HG02588 (cell line): ENCODE measurements around the gene PC.
"Not testable (repeated sequence)": the region's sequence is repeated elsewhere in the genome, so short reads cannot be mapped to it uniquely, and the experiment has no call there.

Experiments
- ATAC-seq: cut with Tn5 transposase; IDR thresholded peaks from one replicate; pipeline ENCODE4 v1.9.1; 2021; ENCODE audit warnings: mild to moderate bottlenecking, moderate library complexity; ENCODE audit not compliant: unreplicated experiment

Gene PC, protein sequence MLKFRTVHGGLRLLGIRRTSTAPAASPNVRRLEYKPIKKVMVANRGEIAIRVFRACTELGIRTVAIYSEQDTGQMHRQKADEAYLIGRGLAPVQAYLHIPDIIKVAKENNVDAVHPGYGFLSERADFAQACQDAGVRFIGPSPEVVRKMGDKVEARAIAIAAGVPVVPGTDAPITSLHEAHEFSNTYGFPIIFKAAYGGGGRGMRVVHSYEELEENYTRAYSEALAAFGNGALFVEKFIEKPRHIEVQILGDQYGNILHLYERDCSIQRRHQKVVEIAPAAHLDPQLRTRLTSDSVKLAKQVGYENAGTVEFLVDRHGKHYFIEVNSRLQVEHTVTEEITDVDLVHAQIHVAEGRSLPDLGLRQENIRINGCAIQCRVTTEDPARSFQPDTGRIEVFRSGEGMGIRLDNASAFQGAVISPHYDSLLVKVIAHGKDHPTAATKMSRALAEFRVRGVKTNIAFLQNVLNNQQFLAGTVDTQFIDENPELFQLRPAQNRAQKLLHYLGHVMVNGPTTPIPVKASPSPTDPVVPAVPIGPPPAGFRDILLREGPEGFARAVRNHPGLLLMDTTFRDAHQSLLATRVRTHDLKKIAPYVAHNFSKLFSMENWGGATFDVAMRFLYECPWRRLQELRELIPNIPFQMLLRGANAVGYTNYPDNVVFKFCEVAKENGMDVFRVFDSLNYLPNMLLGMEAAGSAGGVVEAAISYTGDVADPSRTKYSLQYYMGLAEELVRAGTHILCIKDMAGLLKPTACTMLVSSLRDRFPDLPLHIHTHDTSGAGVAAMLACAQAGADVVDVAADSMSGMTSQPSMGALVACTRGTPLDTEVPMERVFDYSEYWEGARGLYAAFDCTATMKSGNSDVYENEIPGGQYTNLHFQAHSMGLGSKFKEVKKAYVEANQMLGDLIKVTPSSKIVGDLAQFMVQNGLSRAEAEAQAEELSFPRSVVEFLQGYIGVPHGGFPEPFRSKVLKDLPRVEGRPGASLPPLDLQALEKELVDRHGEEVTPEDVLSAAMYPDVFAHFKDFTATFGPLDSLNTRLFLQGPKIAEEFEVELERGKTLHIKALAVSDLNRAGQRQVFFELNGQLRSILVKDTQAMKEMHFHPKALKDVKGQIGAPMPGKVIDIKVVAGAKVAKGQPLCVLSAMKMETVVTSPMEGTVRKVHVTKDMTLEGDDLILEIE

DNA sequence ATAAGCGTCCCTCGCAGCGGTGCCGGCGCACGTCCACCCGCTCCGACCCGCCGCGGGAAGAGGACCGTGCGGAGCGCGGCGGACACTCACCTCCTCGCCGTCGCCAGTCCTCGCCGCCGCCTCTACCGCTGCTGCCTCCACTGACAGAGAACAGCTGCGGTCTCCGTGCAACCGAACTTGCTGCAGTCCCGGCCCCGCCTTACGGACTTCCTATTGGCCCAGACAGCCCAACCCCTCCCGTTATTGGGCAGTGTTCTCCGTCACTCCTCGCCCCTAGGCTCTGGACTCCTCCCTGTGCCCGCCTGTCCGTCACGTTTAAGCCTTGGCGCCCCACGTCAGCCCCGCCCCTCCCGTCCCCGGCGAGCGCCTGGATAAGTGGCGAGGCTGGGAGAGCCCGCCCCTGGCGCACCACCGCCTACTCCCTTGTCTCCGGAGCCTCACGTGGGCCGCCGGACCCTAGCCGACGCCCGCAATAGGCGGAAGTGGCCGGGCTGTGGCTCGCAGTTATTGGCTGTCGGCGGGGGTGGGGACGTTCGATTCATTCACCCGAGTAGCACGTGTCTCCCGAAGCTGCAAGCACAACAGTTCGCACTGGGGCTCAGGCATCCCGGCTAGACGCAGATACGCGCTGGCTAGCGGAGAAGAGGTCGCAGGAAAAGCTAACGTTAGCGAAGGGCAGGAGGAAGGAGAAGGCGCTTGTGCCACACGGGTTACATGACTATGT, at the start of gene PC:
Gene PC (minus strand): TSS at position 152 of the 724 bp plus-strand sequence. CDS start 86,224 bp downstream, outside the sequence.
- peak; percentile 91 for ATAC-seq

DNA sequence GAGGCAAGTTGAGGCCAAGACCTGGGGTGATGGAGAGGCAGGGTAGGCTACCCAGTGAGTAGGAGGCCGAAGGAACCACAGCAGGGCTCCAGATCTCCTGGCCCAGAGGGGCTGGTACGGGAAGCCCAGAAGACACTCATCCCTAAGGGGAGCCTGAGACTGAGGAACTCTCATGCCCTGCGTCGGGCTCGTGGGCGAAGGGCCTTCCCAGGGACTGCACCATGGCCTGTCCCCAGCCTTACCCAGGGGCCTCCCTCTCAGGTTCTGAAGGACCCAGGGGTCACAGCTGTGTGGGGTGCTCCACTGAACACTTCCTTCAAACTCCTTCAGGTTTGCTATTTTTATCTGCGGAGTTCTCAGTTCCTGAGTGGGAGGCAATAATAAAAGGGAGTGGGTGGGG, 48.9 kb upstream of the PC start:
- ATAC-seq, result no peak

DNA sequence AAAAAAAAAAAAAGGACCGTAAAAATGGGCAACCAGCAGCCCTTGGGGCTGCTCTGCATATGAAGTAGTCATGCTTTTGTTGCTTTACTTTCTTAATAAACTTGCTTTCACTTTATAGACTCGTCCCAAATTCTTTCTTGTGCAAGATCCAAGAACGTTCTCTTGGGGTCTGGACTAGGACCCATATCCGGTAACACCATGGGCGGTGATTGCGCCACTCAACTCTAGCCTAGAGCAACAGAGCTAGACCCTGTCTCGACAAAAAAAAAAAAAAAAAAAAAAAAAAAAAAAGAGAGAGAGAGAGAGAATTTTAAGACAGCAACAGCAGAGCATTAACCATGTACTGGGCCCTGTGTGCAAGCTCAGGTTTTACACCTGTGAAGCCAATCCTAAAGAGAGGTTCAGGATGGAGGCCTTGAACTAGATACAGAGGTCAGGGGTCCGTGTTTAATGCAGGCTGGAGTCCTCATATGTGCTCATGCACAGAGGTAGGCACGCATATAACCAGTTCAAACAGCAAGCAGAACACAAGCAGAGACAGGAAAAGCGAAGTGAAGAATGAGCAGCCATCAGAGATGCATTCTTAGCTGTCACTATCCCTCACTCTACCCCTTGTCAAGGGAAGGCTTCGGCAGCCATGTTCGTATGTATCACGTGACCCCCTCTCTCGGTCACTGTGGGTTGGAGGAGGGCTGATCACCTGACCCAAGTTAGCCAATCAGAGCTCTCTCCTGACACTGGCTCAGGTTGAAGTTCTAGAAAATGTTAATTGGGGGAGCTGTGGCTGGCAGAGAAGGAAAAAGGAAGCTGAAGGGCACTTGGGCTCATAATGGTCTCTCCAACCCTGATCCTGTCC, 48.1 kb upstream of the PC start:
- ATAC-seq, result no peak

DNA sequence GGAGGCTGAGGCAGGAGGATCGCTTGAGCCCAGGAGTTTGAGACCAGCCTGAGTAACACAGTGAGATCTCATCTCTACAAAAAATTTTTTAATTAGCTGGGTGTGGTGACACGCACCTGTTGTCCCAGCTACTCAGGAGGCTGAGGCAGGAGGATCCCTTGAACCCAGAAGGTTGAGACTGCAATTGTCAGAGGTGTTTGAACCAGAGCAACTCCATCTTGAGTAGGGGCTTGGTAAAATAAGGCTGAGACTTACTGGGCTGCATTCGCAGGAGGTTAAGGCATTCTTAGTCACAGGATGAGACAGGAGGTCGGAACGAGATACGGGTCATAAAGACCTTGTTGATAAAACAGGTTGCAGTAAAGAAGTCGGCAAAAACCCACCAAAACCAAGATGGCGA, 47.0 kb upstream of the PC start:
- ATAC-seq, result not testable (repeated sequence)

DNA sequence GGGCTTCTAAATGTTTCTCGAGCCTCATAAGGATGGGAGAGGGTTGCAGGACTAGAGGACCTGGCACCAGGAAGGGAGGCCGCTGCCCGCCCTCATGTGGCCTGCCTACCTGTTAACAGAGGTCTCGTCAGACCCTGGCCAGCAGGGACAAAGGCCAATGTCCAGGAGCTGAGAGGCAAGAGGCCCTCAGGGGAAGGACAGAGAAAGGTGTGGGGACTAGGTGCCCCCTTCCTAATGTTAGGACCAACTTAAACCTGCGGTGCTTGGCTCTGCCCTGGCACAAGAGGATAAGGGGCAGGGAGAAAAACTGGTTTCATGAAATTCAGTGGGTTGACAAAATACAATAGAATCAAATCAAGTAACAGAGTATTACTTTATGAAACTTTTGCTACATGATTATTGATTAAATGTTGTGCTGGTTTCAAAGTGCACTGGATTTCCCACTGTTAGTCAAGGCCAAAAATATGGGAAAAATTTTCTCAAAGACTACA, 44.8 kb upstream of the PC start:
- no peak for ATAC-seq

DNA sequence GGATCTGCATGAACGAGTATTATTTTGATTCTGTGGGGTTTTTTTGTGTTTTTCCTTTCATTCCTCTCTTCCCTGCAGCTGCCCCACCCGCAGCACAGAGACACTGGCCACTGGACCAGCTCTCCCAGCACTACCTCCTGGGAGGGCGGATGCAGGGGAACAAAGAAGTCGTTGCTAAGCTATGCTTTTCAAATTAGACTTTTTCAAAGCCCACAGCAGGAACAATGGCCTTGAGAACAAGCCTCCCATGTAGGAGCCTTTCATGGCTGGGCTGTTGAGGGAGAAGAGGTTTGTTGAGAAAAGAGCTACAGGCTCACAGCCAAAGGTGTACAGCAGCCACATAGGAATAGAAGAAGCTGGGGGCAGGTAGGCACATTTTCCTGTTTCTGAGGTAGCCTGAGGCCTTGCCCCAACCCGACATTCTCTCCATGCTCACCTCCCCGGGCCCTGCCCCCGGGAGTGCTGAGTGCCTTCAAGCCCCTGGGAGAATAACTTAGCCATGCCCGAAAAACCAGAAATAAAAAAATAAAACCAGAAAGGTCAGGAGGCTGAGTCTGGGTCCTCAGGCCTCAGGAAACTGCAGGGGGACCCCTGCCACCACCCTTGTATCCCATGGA, 44.2 kb upstream of the PC start:
- no peak for ATAC-seq

DNA sequence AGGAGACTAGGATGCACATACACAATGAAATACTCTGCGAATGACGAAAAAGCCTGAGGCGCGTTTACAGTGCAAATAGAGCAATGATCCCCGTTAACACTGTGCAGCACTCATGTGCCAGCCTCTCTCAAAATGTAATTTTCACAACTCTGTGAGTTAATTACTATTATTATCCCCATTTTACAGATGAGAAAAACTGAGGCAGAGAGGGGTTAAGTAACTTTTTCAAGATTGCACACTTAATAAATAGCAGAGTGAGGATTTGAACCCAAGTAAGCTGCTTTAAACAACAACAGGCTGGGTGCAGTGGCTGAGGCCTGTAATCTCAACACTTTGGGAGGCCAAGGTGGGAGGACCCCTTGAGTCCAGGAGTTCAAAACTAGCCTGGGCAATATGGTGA, 43.1 kb upstream of the PC start:
- ATAC-seq, result no peak

DNA sequence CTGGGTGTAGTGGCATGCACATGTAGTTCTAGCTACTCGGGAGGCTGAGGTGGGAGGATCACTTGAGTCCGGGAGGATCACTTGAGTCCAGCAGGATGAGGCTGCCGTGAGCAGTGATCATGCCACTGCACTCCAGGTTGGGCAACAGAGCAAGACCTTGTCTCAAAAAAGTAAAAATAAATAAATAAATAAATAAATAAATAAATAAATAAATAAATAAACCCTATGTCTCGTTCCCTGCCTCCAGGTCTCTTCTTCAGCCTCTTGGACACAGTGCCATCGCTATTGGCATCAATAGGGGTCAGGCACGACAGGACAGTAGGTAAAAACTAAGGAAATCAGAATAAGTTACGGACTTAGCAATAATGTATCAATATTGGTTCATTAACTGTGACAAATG, 41.4 kb upstream of the PC start:
- ATAC-seq, result no peak

DNA sequence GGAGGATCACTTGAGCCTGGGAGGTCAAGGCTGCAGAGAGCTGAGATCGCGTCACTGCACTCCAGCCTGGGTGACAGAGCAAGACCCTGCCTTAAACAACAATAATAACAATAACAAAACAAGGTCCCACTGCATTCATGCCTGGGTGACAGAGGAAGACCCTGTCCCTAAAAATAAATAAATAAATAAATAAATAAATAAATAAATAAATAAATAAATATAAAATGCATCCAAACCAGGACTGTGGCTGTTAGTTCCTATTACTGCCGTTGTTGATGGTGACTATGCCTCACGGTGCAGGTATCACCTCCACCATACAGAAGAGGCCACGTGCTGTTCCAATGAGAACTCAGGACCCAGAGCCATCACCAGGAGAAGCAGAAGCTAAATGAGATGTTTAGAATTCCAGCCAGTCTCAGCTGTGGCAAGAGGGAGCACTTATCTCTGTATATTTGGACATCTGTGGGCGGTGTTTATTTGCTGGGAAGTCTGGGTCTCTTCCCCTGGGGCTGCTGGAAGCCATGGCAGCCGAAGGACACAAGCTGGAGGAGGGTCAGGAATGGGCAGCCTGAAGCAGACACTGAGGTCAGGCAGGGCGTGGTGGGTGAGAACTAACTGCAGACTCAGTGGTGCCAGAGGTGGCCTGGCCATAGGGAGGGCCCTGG, 38.6 kb upstream of the PC start:
- ATAC-seq, result no peak

DNA sequence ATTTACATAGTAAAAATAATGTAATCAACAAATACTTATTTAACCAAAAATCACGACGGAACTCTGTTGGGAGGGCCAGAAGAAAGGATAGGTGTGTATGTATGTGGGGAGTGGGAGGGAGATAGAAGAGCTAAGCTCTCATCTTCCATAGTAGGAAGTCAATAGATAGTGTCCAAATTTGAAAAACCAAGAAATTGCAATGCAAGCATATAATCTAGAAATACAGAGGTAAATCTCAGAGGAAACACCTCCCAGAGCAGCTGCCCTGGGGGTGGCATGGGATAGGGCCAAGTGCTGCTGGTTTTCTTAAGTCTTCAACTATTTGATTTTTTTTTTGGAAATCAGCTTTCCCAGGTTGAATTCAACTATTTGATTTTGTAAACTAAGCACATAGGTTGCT, 33.9 kb upstream of the PC start:
- ATAC-seq, result no peak

DNA sequence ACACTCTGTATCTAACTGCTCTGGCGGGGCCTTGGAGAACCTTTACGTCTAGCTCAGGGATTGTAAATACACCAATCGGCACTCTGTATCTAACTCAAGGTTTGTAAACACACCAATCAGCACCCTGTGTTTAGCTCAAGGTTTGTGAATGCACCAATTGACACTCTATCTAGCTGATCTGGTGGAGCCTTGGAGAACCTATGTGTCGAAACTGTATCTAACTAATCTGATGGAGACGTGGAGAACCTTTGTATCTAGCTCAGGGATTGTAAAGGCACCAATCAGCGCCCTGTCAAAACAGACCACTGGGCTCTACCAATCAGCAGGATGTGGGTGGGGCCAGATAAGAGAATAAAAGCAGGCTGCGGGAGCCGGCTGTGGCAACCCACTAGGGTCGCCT, 31.2 kb upstream of the PC start:
- not testable (repeated sequence) for ATAC-seq

DNA sequence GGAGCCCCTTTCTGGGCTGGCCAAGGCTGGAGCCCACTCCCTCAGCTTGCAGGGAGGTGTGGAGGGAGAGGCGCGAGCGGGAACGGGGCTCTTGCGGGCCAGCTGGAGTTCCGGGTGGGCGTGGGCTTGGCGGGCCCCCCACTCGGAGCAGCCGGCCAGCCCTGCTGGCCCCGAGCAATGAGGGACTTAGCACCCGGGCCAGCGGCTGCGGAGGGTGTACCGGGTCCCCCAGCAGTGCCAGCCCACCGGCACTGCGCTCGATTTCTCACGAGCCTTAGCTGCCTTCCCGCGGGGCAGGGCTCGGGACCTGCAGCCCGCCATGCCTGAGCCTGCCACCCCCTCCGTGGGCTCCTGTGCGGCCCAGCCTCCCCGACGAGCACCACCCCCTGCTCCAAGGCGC, 30.6 kb upstream of the PC start:
- ATAC-seq, result not testable (repeated sequence)

DNA sequence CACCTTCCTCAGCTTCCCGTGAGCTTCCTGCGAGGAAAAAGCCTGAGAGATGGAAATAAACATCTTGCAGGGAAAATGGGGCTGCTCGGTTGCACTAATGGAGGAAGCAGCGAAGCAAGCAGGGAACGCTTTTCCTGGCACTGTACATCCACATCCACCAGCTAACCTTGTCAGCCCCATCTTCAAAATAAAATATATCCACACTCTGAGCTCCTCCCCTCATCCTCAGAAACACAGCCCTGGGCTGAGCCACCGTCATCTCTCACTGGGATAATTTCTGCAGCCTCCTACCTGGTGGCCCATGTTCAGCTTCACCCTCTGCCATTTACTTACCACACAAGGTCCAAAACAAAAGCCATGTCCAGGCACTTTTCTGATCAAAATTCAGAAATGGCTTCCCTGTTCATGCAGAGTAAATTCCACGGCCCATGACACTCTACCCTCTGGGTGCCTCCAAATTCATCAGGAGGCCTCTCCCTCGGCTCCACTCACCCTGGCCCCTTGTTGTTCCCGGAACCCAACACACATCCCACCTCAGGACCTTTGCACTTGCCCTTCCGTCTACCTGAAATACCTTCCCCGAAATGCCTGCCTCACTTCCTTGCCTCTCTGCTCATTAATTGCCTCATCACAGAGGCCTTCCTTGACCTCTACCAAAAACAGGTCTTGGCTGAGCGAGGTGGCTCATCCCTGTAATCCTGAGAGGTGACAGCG, 29.9 kb upstream of the PC start:
- no peak for ATAC-seq

DNA sequence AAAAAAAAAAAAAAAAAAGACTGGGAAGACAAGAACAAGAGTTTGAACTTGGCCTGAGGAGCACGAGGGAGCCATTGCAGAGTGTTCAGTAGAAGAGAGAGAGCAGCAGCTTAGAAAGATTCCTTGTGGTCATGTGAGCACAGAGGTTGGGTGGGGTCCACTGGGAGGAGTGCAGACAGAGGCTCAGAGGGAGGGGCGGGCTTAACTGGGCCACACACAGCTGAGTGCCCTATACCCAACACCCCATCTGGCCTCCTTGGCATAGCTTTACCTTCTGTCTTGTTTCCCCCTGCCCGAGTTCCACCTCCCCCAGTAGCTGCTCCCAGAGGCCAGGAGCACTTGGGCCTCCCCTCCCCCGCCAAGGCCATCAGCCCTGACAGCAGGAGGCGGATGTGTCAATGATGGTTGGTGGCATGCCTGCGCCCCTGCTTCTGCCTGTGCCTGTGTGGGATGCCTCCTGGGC, 29.0 kb upstream of the PC start:
- ATAC-seq, result no peak

DNA sequence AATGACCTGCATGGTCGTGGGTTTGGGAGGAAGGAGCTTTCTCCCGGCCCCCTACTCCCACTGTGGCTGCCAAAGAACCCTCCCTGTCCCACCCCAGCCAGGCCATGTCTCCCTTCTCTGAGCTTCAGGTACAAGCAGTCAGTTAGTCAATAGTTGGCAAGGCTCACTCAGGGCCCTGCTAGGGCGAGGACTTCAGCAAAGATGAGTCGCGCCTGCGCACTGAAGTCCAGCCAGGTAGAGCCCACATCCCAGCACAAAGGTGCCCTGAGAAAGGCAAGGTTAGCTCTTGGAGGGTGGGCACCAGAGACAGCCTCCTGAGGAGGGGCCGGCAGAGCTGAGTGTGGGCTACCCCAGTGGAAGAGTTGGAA, 28.0 kb upstream of the PC start:
- no peak for ATAC-seq

DNA sequence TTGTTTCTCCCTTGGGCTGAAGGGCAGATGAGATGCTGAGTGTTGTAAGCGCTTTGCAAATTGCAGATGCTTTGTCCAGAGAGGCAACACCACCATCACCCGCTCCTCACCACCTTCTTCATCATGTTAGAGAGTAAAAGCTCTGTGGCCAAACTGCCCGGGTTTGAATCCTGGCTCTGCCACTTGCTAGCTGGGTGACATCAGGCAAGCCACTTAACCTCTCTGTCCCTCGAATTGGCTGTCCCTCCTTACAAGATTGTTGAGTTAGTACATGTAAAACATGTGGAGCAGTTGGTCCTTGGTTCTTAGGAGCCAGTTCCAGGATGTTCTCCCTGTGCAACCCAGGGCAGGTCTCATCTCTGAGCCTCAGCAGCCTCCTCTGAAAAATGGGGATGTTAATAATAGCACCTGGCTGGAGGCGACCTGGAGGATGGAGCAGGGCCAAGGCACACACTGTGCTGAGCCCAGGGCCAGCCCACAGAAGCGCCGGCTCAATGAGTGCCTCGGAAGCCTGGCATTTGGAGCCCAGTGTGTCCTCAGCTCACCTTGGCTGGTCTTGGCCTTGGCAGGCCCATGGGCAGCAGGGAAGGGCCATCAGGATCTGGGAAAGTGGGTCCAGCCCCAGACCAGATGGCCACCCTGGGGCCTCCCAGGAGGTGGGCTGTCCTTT, 27.5 kb upstream of the PC start:
- ATAC-seq, result no peak

DNA sequence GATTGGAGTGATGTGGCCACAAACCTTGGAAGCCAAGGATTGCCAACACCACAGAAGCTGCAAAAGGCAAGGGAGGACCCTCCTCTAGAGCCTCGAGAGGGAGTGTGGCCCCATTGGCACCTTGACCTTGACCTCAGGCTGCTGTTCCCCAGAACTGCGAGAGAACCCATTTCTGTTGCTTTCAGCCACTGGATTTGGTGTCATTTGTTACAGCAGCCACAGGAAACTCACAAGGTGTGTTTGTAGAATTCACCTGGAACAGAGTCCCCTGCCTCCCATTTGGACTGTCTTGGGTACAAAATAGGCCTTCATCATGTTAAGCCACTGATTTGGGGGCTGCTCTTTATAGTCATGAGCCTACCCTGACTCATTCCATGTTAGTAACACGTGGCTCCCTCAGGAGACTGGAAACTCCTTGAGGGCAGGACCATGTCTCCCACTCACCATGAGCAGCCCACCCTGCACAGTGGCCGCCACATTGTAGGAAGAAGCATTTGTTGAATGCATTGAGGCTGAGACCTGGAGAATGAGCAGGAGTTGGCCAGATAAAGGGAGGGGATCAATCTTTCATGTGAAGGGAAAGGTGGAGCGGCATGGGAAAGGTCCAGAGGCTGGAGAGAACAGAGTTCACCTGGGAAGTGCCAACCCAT, 25.2 kb upstream of the PC start:
- ATAC-seq, result no peak
